Left ventricle myocardium inferior (tissue), 1 donor: ENCODE results near the gene SLC8A1. TPM values are rescaled to one million over a fixed set of nuclear protein-coding genes. Genes with fewer than 3 reads are reported as not detected.

Experiments
- DNase-seq: peaks from one replicate; pipeline ENCODE4 v3.0.0-alpha.2; 2020
- H3K27ac ChIP-seq: fragments of 200-600 bp; replicated peaks from 2 replicates; pipeline ENCODE4 v1.8.0; 2021
- H3K27me3 ChIP-seq: fragments of 200-600 bp; 2 replicates; pipeline ENCODE4 v1.8.0; 2021; ENCODE audit warnings: low read depth
- H3K36me3 ChIP-seq: fragments of 200-600 bp; 2 replicates; pipeline ENCODE4 v1.8.0; 2021
- H3K4me1 ChIP-seq: fragments of 200-600 bp; 2 replicates; pipeline ENCODE4 v1.8.0; 2021
- H3K4me3 ChIP-seq: fragments of 200-600 bp; 2 replicates; pipeline ENCODE4 v1.8.0; 2021; ENCODE audit warnings: mild to moderate bottlenecking, moderate library complexity
- H3K9me3 ChIP-seq: fragments of 200-600 bp; replicated peaks from 2 replicates; pipeline ENCODE4 v1.8.0; 2021
- intact Hi-C: fragments of 100-400 bp; cut with micrococcal nuclease; formaldehyde crosslinking; loops from one replicate; pipeline ENCODE4 v1.11.0; 2022
- total RNA-seq: library from RNA; stranded (reverse); fragmentation: NEBNext Ultra II Directional; extraction: Animal tissue kit (Norgen Biotek cat#: 25700); gene quantifications from one replicate; pipeline ENCODE4 v1.2.1, GENCODE V29; 2021
- TF ChIP-seq, protein P1 (sequence below): fragments of 200-600 bp; IDR thresholded peaks from 2 replicates; pipeline ENCODE4 v1.8.0; 2021; ENCODE audit warnings: antibody characterized with exemption, mild to moderate bottlenecking, borderline replicate concordance
- donor health status: DM: no; HTN: yes; CAD: no; lungs with severe emphysema.

The SLC8A1 gene
- total RNA-seq, 1 donor from 2014 or later, result 990 TPM

DNA sequence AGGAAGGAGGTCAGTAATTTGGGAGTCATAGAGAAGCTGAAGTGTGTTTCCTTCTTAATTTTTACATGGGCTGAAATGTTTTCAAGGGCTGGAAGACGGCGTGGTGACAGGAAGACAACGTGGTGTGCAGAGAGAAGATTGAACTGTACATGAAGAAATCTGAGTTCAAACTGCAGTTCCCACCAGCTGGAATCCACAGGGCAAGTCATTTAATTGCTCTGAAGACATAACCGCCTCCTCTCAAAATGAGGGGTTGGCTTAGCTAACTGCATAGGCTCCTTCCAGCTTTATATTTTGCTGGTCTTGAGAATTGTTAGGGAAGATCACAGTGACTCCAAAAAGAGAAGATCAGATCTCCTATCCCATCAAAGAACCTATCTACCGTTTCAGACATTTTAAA is 103.9 kb downstream of the SLC8A1 start:
- Histone ChIP-seq H3K9me3 (no peaks in the 10 kb centered on the region), H3K4me3 (no peak overlapping the region), H3K27me3 (no peaks in the 10 kb centered on the region), H3K4me1 (peaks cover 85% of the 10 kb centered on the region), H3K36me3 (no peaks in the 10 kb centered on the region), H3K27ac (peak overlapping the region; percentile 75)
- no peak for DNase-seq
- TF ChIP-seq, protein P1, sequence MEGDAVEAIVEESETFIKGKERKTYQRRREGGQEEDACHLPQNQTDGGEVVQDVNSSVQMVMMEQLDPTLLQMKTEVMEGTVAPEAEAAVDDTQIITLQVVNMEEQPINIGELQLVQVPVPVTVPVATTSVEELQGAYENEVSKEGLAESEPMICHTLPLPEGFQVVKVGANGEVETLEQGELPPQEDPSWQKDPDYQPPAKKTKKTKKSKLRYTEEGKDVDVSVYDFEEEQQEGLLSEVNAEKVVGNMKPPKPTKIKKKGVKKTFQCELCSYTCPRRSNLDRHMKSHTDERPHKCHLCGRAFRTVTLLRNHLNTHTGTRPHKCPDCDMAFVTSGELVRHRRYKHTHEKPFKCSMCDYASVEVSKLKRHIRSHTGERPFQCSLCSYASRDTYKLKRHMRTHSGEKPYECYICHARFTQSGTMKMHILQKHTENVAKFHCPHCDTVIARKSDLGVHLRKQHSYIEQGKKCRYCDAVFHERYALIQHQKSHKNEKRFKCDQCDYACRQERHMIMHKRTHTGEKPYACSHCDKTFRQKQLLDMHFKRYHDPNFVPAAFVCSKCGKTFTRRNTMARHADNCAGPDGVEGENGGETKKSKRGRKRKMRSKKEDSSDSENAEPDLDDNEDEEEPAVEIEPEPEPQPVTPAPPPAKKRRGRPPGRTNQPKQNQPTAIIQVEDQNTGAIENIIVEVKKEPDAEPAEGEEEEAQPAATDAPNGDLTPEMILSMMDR, result no peak
- intact Hi-C loops, result no loop called here

- intact Hi-C loops, result no loop called here
- Histone ChIP-seq H3K9me3 (no peaks in the 10 kb centered on the region), H3K4me1 (peaks cover 85% of the 10 kb centered on the region), H3K4me3 (peak overlapping the region; percentile 13), H3K27me3 (no peaks in the 10 kb centered on the region), H3K27ac (peak overlapping the region; percentile 75), H3K36me3 (no peaks in the 10 kb centered on the region)
- TF ChIP-seq, protein P1, result no peak
- DNase-seq, result no peak
These were observed 105.1 kb downstream of the SLC8A1 start for GRCh38 chr2:40346535-40347354.

- DNase-seq, result no peak
These were observed 107.5 kb downstream of the SLC8A1 start for GRCh38 chr2:40344364-40344763.

GRCh38 chr2:40343902-40344301 is 108.0 kb downstream of the SLC8A1 start:
- peak overlapping the region; percentile 75 for H3K27ac ChIP-seq
- no peak overlapping the region for H3K4me3 ChIP-seq
- no peaks in the 10 kb centered on the region for H3K27me3 ChIP-seq
- peaks cover 98% of the 10 kb centered on the region for H3K4me1 ChIP-seq
- intact Hi-C loops, result no loop called here
- TF ChIP-seq, protein P1, result no peak
- no peak for DNase-seq
- H3K36me3 ChIP-seq, result no peaks in the 10 kb centered on the region
- H3K9me3 ChIP-seq, result no peaks in the 10 kb centered on the region

More at GRCh38 chr2:40344364-40344763, 107.5 kb downstream of the SLC8A1 start:
- Histone ChIP-seq H3K4me3 (no peak overlapping the region), H3K9me3 (no peaks in the 10 kb centered on the region), H3K27me3 (no peaks in the 10 kb centered on the region), H3K36me3 (no peaks in the 10 kb centered on the region), H3K27ac (peak overlapping the region; percentile 75), H3K4me1 (peaks cover 98% of the 10 kb centered on the region)
- TF ChIP-seq, protein P1, result no peak
- intact Hi-C loops, result no loop called here

DNA sequence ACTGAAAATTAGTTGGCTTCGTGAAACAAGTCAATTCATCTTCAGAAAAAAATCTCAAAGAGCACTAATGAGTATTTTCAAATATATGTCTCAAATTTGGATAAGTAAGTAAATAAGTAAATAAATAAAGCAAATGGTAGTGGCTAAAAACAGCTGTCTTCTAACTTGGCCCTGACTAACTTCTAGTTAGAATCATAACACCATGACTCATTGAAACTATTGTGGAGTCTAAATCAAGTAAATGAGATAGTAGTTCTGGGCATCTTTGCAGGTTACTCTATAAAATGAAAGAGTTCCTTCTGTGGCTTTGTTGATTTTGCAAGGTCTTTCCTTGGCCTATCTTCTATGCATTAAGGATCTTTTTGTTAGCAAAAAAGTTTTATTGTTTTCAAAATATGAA is 110.7 kb downstream of the SLC8A1 start:
- no peak overlapping the region for H3K27ac ChIP-seq
- no peak overlapping the region for H3K4me3 ChIP-seq
- H3K36me3 ChIP-seq, result no peaks in the 10 kb centered on the region
- intact Hi-C loops, result no loop called here
- no peak for DNase-seq
- peaks cover 95% of the 10 kb centered on the region for H3K4me1 ChIP-seq
- H3K9me3 ChIP-seq, result no peaks in the 10 kb centered on the region
- TF ChIP-seq, protein P1, result no peak
- H3K27me3 ChIP-seq, result no peaks in the 10 kb centered on the region
